ENCODE results near the gene RICTOR.
"Not testable (repeated sequence)": the region's sequence is repeated elsewhere in the genome, so short reads cannot be mapped to it uniquely, and the experiment has no call there.

The RICTOR gene

GRCh38 chr5:38994324-38994927 is 79.8 kb downstream of the RICTOR start:
- DNase-seq (ENCODE audit: extremely low read depth, low read depth) = no peak

GRCh38 chr5:38989974-38990719 is 84.1 kb downstream of the RICTOR start:
- not testable (repeated sequence) for H3K4me3 ChIP-seq (replicated peaks; ENCODE audit: low read depth, low read length); DNase-seq (ENCODE audit: extremely low read depth, low read depth)

More at GRCh38 chr5:38994324-38994927, 79.8 kb downstream of the RICTOR start:
- no peak overlapping the region for H3K4me3 ChIP-seq (replicated peaks; ENCODE audit: low read depth, low read length)
- peak; percentile 53 for TF ChIP-seq CTCF (IDR thresholded peaks at IDR 0.05; ENCODE audit: low read depth, low read length, missing control alignments)

- H3K4me3 ChIP-seq (replicated peaks; ENCODE audit: low read depth, low read length) = no peak overlapping the region
- TF ChIP-seq CTCF (IDR thresholded peaks at IDR 0.05; ENCODE audit: low read depth, low read length, missing control alignments) = no peak
- no peak for DNase-seq (ENCODE audit: extremely low read depth, low read depth)
Measured at GRCh38 chr5:38985909-38986452, 88.2 kb downstream of the RICTOR start.

GRCh38 chr5:38979535-38979934 is 94.7 kb downstream of the RICTOR start:
- no peak for DNase-seq (ENCODE audit: extremely low read depth, low read depth)
- no peak for TF ChIP-seq CTCF (IDR thresholded peaks at IDR 0.05; ENCODE audit: low read depth, low read length, missing control alignments)
- no peak overlapping the region for H3K4me3 ChIP-seq (replicated peaks; ENCODE audit: low read depth, low read length)

GRCh38 chr5:38978036-38978435 is 96.2 kb downstream of the RICTOR start:
- TF ChIP-seq CTCF (IDR thresholded peaks at IDR 0.05; ENCODE audit: low read depth, low read length, missing control alignments) = no peak
- no peak overlapping the region for H3K4me3 ChIP-seq (replicated peaks; ENCODE audit: low read depth, low read length)
- no peak for DNase-seq (ENCODE audit: extremely low read depth, low read depth)

- no peak overlapping the region for H3K4me3 ChIP-seq (replicated peaks; ENCODE audit: low read depth, low read length)
- no peak for TF ChIP-seq CTCF (IDR thresholded peaks at IDR 0.05; ENCODE audit: low read depth, low read length, missing control alignments)
- DNase-seq (ENCODE audit: extremely low read depth, low read depth) = no peak
Measured at GRCh38 chr5:38968665-38969064, 105.5 kb downstream of the RICTOR start.

- no peak for DNase-seq (ENCODE audit: extremely low read depth, low read depth)
- no peak overlapping the region for H3K4me3 ChIP-seq (replicated peaks; ENCODE audit: low read depth, low read length)
- no peak for TF ChIP-seq CTCF (IDR thresholded peaks at IDR 0.05; ENCODE audit: low read depth, low read length, missing control alignments)
Measured at GRCh38 chr5:38961691-38962090, 112.5 kb downstream of the RICTOR start.

Measured in HFF-Myc (cell line).